Measurements from ENCODE around the gene SHTN1. TPM values are rescaled to one million over a fixed set of nuclear protein-coding genes. Genes with fewer than 3 reads are reported as not detected.

SHTN1 gene
- total RNA-seq, 4 donors from 2014 or later, result 16.8 to 45.8 (median 20.4) TPM

DNA sequence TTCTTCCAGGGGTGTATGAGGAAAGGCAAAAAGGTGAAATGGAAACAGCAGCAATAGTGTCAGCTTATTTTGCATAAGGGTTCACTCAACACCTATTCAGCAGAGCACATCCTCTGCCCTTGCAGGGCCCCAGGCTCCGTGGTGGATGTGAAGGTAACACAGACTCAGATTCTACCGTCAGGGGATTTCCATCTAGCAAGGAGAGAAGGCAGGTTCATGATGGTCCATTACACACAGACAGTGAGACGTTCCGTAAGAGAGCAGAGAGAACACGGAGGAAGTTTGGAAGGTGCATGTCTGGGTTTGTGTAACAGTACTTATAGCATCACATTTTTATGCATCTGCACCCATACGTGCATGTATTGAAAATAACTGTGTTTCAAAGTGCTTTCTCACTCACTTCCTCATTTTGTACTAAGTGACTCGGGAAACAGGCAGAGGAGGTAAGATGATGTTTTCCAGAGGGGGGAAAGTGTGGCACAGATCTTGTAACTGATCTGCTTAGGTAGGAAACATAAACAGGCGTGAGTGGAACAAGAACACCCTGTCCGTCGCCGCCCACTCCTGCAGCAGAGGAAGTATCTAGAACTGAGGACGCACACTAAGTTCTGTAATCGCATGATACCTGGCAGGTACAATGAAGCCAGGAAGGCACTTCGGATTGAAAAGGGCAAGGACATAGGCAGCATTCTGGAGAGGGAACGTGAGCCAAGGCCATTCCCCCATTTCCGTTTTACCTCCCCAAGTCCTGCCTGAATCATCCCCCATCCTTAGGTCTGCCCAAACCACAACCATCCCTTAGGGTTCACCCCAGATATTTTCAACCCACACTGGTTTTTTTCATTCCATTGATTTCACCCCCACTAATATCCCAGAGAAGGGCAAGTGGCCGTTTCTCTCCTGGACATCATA is 156.7 kb downstream of the SHTN1 start:
- H3K27ac ChIP-seq, result peak overlapping the region in 1 of 4 donors; percentile 66
- peak overlapping the region; percentile 48 to 77 (median 64) for H3K4me3 ChIP-seq
- peak; percentile 24 for DNase-seq
- TF ChIP-seq, protein P1, sequence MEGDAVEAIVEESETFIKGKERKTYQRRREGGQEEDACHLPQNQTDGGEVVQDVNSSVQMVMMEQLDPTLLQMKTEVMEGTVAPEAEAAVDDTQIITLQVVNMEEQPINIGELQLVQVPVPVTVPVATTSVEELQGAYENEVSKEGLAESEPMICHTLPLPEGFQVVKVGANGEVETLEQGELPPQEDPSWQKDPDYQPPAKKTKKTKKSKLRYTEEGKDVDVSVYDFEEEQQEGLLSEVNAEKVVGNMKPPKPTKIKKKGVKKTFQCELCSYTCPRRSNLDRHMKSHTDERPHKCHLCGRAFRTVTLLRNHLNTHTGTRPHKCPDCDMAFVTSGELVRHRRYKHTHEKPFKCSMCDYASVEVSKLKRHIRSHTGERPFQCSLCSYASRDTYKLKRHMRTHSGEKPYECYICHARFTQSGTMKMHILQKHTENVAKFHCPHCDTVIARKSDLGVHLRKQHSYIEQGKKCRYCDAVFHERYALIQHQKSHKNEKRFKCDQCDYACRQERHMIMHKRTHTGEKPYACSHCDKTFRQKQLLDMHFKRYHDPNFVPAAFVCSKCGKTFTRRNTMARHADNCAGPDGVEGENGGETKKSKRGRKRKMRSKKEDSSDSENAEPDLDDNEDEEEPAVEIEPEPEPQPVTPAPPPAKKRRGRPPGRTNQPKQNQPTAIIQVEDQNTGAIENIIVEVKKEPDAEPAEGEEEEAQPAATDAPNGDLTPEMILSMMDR (IDR thresholded peaks at IDR 0.05), result no peak
- TF ChIP-seq POLR2AphosphoS5 (IDR thresholded peaks at IDR 0.05) (no peak), EP300 (IDR thresholded peaks at IDR 0.05; ENCODE audit: low read depth) (no peak), POLR2A (IDR thresholded peaks at IDR 0.05) (no peak)
- WGBS, 2 donors (ENCODE audit: low coverage in 1 of 2), result 41 to 60% methylated on average over 13 to 17 of the region's 17 CpGs
- H3K27me3 ChIP-seq, result peaks cover 8% of the 10 kb centered on the region
- in situ Hi-C loops (cut with MboI; ENCODE audit: low pct_ligation_motif_present in 1 of 4, low pct_unique_long_range_greater_than_20kb in 1 of 4, low sequenced_read_pairs in 3 of 4) (no loop called here), intact Hi-C loops (cut with DNase I; ENCODE audit: low total_unique reads) (no loop called here)
- no peaks in the 10 kb centered on the region for H3K9me3 ChIP-seq
- H3K36me3 ChIP-seq, result no peaks in the 10 kb centered on the region
- H3K4me1 ChIP-seq, result peaks cover 0 to 15% (median 7%) of the 10 kb centered on the region in 4 donors

DNA sequence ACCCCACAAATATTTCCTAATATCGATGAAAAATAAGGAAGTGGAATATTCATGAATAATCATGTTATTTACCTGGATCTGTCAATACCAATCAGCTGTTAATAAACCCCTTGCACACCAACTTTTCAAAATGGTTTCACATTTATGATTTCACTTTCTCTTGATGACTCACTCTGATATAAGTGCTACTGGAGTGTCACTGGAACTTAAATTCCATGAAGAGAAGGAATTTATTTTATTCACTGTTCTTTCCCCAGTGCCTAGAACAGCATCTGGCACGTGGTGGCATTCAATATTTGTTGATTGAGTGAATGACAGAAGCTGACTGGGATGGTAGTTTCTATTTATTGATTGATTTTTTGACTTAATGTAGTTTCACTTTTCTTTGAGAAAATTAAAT is 159.2 kb downstream of the SHTN1 start:
- Histone ChIP-seq H3K27ac (no peak overlapping the region), H3K4me3 (no peak overlapping the region), H3K9me3 (no peaks in the 10 kb centered on the region), H3K36me3 (no peaks in the 10 kb centered on the region), H3K27me3 (peaks cover 8% of the 10 kb centered on the region), H3K4me1 (peaks cover 0 to 15% (median 7%) of the 10 kb centered on the region in 4 donors)
- 72 to 73% methylated on average over 2 of the region's 2 CpGs for WGBS, 2 donors (ENCODE audit: low coverage in 1 of 2)
- in situ Hi-C loops (cut with MboI; ENCODE audit: low pct_ligation_motif_present in 1 of 4, low pct_unique_long_range_greater_than_20kb in 1 of 4, low sequenced_read_pairs in 3 of 4) (no loop called here), intact Hi-C loops (cut with DNase I; ENCODE audit: low total_unique reads) (no loop called here)
- DNase-seq, result no peak
- TF ChIP-seq POLR2AphosphoS5 (IDR thresholded peaks at IDR 0.05), result no peak
- TF ChIP-seq POLR2A (IDR thresholded peaks at IDR 0.05), result no peak
- TF ChIP-seq, protein P1 (IDR thresholded peaks at IDR 0.05), result no peak
- no peak for TF ChIP-seq EP300 (IDR thresholded peaks at IDR 0.05; ENCODE audit: low read depth)

DNA sequence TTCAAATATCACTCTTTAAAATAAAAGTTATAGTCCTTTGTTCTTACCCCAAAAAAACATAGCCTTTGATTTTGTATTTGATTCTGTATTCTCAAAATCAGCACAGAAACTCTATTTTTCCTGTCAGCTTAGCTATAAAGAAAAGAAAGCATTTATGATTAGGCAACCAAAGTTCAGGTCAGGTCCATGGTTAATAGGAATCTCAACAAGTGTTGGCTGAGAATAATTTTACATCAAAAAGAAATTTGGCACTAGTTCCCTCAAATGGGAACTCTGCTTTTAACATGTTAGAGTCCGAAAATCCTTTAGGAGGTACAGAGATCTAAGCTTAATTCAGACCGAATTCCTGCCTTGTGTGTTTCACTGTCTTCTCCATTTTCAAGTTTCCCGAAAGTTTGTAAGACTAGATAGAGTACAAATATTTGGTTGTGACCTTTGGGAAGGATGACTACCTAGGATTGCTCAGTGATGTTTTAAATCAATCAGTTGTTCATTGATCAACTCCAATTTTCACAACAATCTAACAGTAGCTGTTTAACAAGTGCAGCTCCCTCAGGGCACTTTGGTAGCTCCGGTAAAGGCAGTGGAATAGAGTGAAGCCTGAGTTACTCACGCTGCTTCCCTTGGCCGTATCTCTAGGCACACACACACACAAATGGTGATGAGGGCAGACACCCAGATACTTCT is 164.5 kb downstream of the SHTN1 start:
- no peak overlapping the region for H3K4me3 ChIP-seq
- H3K4me1 ChIP-seq, result peaks cover 0 to 6% (median 0%) of the 10 kb centered on the region in 4 donors
- no peaks in the 10 kb centered on the region for H3K27me3 ChIP-seq
- H3K27ac ChIP-seq, result no peak overlapping the region
- WGBS, 2 donors (ENCODE audit: low coverage in 1 of 2), result 88 to 100% methylated on average over 1 to 6 of the region's 6 CpGs
- intact Hi-C loops (cut with DNase I; ENCODE audit: low total_unique reads) (no loop called here), in situ Hi-C loops (cut with MboI; ENCODE audit: low pct_ligation_motif_present in 1 of 4, low pct_unique_long_range_greater_than_20kb in 1 of 4, low sequenced_read_pairs in 3 of 4) (no loop called here)
- TF ChIP-seq POLR2AphosphoS5 (IDR thresholded peaks at IDR 0.05) (no peak), POLR2A (IDR thresholded peaks at IDR 0.05) (no peak), EP300 (IDR thresholded peaks at IDR 0.05; ENCODE audit: low read depth) (no peak)
- TF ChIP-seq, protein P1 (IDR thresholded peaks at IDR 0.05), result no peak
- H3K9me3 ChIP-seq, result no peaks in the 10 kb centered on the region
- no peaks in the 10 kb centered on the region for H3K36me3 ChIP-seq
- no peak for DNase-seq

DNA sequence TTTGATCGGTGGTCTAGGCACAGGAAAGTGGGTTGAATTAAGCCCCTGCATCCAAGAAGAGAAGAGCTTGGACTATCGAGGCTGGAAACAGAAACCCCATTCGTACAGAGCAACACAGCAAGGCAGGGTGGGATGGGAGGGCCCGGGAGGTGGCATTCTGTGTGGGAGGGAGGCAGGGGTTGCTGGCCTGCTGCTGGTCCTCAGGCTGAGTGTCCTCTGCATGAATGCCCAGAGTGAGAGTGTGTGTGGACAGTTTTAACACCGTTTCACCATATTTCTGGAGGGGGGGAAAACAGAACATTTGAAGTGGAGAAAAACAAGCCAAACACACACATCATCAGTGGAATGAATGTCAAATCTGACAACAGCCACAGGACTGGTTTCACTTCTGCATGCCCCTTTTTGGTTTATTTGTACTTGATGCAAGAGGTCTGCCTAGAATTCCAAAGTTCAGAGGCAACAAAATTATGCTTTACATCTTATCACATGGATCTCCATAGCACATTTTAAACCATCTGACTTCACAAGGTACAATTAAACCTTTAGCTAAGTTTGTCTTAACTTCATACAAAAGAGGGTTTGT is 166.8 kb downstream of the SHTN1 start:
- WGBS, 2 donors (ENCODE audit: low coverage in 1 of 2), result 17 to 60% methylated on average over 1 to 5 of the region's 5 CpGs
- H3K36me3 ChIP-seq, result no peaks in the 10 kb centered on the region
- in situ Hi-C loops (cut with MboI; ENCODE audit: low pct_ligation_motif_present in 1 of 4, low pct_unique_long_range_greater_than_20kb in 1 of 4, low sequenced_read_pairs in 3 of 4) (no loop called here), intact Hi-C loops (cut with DNase I; ENCODE audit: low total_unique reads) (no loop called here)
- TF ChIP-seq, protein P1 (IDR thresholded peaks at IDR 0.05), result no peak
- TF ChIP-seq POLR2AphosphoS5 (IDR thresholded peaks at IDR 0.05) (no peak), POLR2A (IDR thresholded peaks at IDR 0.05) (no peak), EP300 (IDR thresholded peaks at IDR 0.05; ENCODE audit: low read depth) (no peak)
- no peak for DNase-seq
- H3K4me1 ChIP-seq, result peaks cover 0 to 6% (median 0%) of the 10 kb centered on the region in 4 donors
- H3K27ac ChIP-seq, result no peak overlapping the region
- H3K27me3 ChIP-seq, result no peaks in the 10 kb centered on the region
- H3K9me3 ChIP-seq, result no peaks in the 10 kb centered on the region
- no peak overlapping the region for H3K4me3 ChIP-seq
